ENCODE data around the gene NES. TPM values are rescaled to one million over a fixed set of nuclear protein-coding genes. Genes with fewer than 3 reads are reported as not detected.

NES gene
- polyA plus RNA-seq, 1 of the 3 experiments (the other 2 are of a cell fraction): 15.8 TPM

DNA sequence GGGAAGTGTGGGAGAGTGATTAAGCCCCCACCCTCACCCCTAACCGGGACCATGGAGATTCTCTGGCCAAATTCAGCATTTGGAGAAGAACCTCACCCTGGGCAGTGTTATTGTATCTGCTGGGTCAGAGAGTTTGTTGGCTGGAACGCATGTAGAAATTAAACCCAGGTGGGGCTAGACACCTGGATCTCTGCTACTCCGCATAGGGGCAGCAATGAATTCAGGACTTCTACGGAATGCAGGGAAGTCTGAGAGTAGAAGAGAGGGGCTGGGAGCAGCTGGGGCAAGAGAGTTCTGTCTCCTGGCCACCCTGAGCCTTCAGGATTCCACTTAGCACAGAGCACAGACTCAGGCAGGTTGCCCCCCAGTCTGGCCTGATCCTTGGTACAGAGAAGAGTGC is 31.8 kb upstream of the NES start:
- H2AFZ ChIP-seq (ENCODE audit: low read depth): no peak overlapping the region
- H3K9me2 ChIP-seq: no peaks in the 10 kb centered on the region
- TF ChIP-seq, protein P1, sequence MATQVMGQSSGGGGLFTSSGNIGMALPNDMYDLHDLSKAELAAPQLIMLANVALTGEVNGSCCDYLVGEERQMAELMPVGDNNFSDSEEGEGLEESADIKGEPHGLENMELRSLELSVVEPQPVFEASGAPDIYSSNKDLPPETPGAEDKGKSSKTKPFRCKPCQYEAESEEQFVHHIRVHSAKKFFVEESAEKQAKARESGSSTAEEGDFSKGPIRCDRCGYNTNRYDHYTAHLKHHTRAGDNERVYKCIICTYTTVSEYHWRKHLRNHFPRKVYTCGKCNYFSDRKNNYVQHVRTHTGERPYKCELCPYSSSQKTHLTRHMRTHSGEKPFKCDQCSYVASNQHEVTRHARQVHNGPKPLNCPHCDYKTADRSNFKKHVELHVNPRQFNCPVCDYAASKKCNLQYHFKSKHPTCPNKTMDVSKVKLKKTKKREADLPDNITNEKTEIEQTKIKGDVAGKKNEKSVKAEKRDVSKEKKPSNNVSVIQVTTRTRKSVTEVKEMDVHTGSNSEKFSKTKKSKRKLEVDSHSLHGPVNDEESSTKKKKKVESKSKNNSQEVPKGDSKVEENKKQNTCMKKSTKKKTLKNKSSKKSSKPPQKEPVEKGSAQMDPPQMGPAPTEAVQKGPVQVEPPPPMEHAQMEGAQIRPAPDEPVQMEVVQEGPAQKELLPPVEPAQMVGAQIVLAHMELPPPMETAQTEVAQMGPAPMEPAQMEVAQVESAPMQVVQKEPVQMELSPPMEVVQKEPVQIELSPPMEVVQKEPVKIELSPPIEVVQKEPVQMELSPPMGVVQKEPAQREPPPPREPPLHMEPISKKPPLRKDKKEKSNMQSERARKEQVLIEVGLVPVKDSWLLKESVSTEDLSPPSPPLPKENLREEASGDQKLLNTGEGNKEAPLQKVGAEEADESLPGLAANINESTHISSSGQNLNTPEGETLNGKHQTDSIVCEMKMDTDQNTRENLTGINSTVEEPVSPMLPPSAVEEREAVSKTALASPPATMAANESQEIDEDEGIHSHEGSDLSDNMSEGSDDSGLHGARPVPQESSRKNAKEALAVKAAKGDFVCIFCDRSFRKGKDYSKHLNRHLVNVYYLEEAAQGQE (IDR thresholded peaks at IDR 0.05; ENCODE audit: low read depth, low read length): 0 out of 2 replicates have a peak, but pooled peaks have one; percentile 52
- no peak for TF ChIP-seq YY1 (IDR thresholded peaks at IDR 0.05; ENCODE audit: low read depth)
- no peaks in the 10 kb centered on the region for H3K36me3 ChIP-seq (replicated peaks in 1 of 2; ENCODE audit: control insufficient read depth in 1 of 2, insufficient read depth in 2 of 2, low read length in 1 of 2)
- no peak overlapping the region for H3K9ac ChIP-seq
- peaks cover 69 to 87% of the 10 kb centered on the region in 2 experiments for H3K4me1 ChIP-seq (ENCODE audit: control insufficient read depth in 1 of 2, insufficient read depth in 2 of 2, low read depth in 1 of 2, low read length in 1 of 2)
- CTCF ChIA-PET: interaction anchor here (1.1 to 45.5 kb wide), 8 partner anchors 7 to 202 kb away, joined by 3 to 2702 read pairs (median 6); partner anchors contain the start of genes CRABP2, ISG20L2, METTL25B and NES
- H3K4me2 ChIP-seq: peak overlapping the region; percentile 63; the same call in 1 of the 2 replicates
- peaks cover 48% of the 10 kb centered on the region for H3F3A ChIP-seq (replicated peaks; ENCODE audit: insufficient read depth)
- no peaks in the 10 kb centered on the region for H4K20me1 ChIP-seq (ENCODE audit: insufficient read depth)
- POLR2A ChIA-PET: interaction anchor here (1.2 to 1.4 kb wide), 2 partner anchors 19 to 34 kb away, joined by 3 to 8 read pairs; partner anchors contain the start of genes ISG20L2 and METTL25B
- no peaks in the 10 kb centered on the region for H3K79me2 ChIP-seq (ENCODE audit: insufficient read depth)
- 66% methylated on average over 4 of the region's 4 CpGs for WGBS (ENCODE audit: low lambda C conversion rate)
- H3K4me3 ChIP-seq (ENCODE audit: low read depth in 2 of 2, low read length in 1 of 2): no peak overlapping the region
- DNase-seq: no peak
- peak overlapping the region; percentile 8 to 98; a peak in 3 of 4 replicates for H3K27ac ChIP-seq (ENCODE audit: low read depth in 2 of 2, low read length in 1 of 2)
- H3K9me3 ChIP-seq: no peaks in the 10 kb centered on the region
- H3K27me3 ChIP-seq (ENCODE audit: insufficient read depth): no peaks in the 10 kb centered on the region

DNA sequence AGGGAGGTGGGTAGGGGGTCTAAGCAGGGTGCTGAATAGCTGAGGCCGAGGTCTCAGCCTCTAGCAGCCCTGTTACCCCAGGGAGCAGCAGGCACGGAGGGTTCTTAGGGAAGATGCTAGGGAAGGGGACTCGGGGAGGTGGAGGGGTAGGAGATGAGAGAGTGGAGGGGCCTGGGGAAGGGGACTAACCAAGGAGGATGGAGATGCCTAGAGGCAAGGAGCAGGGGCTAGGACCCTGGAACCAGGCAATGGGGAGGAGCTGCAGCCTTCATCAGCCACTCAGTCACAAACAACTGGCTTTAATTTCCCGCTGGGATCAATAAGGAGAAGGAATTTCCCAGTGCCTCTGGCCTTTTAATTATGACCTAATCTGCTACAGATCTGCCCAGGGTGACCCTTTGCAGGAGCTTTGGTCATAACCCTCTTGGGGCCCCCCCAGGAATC is 31.0 kb upstream of the NES start:
- Histone ChIP-seq H2AFZ (ENCODE audit: low read depth) (no peak overlapping the region), H3K4me3 (ENCODE audit: low read depth in 2 of 2, low read length in 1 of 2) (no peak overlapping the region), H3K9me3 (no peaks in the 10 kb centered on the region), H3K9ac (no peak overlapping the region), H3K79me2 (ENCODE audit: insufficient read depth) (no peaks in the 10 kb centered on the region), H3K27ac (ENCODE audit: low read depth in 2 of 2, low read length in 1 of 2) (peak overlapping the region; percentile 8 to 98; a peak in 3 of 4 replicates), H3K4me1 (ENCODE audit: control insufficient read depth in 1 of 2, insufficient read depth in 2 of 2, low read depth in 1 of 2, low read length in 1 of 2) (peaks cover 76 to 95% of the 10 kb centered on the region in 2 experiments), H3F3A (replicated peaks; ENCODE audit: insufficient read depth) (peaks cover 45% of the 10 kb centered on the region), H3K27me3 (ENCODE audit: insufficient read depth) (no peaks in the 10 kb centered on the region), H4K20me1 (ENCODE audit: insufficient read depth) (no peaks in the 10 kb centered on the region), H3K4me2 (peak overlapping the region; percentile 61; the same call in 1 of the 2 replicates), H3K36me3 (replicated peaks in 1 of 2; ENCODE audit: control insufficient read depth in 1 of 2, insufficient read depth in 2 of 2, low read length in 1 of 2) (no peaks in the 10 kb centered on the region), H3K9me2 (no peaks in the 10 kb centered on the region)
- TF ChIP-seq, protein P2, sequence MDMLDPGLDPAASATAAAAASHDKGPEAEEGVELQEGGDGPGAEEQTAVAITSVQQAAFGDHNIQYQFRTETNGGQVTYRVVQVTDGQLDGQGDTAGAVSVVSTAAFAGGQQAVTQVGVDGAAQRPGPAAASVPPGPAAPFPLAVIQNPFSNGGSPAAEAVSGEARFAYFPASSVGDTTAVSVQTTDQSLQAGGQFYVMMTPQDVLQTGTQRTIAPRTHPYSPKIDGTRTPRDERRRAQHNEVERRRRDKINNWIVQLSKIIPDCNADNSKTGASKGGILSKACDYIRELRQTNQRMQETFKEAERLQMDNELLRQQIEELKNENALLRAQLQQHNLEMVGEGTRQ (IDR thresholded peaks at IDR 0.05; ENCODE audit: borderline replicate concordance, low read depth, low read length): no peak
- TF ChIP-seq, protein P3, sequence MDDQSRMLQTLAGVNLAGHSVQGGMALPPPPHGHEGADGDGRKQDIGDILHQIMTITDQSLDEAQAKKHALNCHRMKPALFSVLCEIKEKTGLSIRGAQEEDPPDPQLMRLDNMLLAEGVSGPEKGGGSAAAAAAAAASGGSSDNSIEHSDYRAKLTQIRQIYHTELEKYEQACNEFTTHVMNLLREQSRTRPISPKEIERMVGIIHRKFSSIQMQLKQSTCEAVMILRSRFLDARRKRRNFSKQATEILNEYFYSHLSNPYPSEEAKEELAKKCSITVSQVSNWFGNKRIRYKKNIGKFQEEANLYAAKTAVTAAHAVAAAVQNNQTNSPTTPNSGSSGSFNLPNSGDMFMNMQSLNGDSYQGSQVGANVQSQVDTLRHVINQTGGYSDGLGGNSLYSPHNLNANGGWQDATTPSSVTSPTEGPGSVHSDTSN (IDR thresholded peaks at IDR 0.05): 0 out of 2 replicates have a peak, but pooled peaks have one; percentile 7
- TF ChIP-seq RCOR1 (IDR thresholded peaks at IDR 0.05; ENCODE audit: low read length) (peak; percentile 65; the same call in 1 of the 2 replicates), TCF12 (IDR thresholded peaks at IDR 0.05) (peak; percentile 27; the same call in 1 of the 2 replicates), RXRA (IDR thresholded peaks at IDR 0.05; ENCODE audit: borderline replicate concordance, low read depth) (no peak), EP300 (IDR thresholded peaks at IDR 0.05; ENCODE audit: borderline replicate concordance in 1 of 2, low read depth in 1 of 2, low read length in 1 of 2) (peak in 1 of 2 experiments; percentile 66; a peak in 1 of 4 replicates)
- 49% methylated on average over 4 of the region's 4 CpGs for WGBS (ENCODE audit: low lambda C conversion rate)
- ChIA-PET POLR2A (interaction anchor here (1.4 kb wide), 1 partner anchor 20 kb away, joined by 8 read pairs; the partner anchor contains the start of genes ISG20L2 and METTL25B), CTCF (interaction anchor here (0.7 to 45.5 kb wide), 10 partner anchors 7 to 202 kb away, joined by 3 to 2702 read pairs (median 5); partner anchors contain the start of genes CRABP2, ISG20L2, METTL25B and NES)
- no peak for DNase-seq

All from SK-N-SH (cell line).